Measurements from ENCODE around the gene DBNDD1. TPM values are rescaled to one million over a fixed set of nuclear protein-coding genes. Genes with fewer than 3 reads are reported as not detected.

Gene DBNDD1
- total and polyA plus RNA-seq, 2 experiments from 2014 or later, result 63.3 to 90.8 TPM

DNA sequence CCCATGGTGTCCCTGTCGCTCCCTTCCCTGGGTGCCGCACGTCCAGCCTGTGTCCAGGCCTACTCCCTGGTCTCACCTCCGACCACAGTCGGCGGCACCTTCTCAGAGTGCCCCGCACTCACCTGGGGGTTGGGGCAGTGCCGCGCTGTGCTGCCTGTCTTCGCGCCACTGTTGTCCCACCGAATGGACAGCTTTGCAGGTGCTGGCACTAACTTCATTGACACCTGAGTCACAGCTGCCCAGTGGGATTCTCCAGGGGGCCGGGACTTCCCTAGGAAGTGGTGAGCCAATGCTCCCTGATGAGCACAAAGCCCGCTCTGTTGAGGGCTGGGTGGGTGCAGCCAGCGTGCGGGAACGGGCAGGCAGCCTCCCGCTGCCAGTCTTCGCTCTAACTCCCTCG, 24.3 kb upstream of the DBNDD1 start (continued):
- TF ChIP-seq, protein P1, sequence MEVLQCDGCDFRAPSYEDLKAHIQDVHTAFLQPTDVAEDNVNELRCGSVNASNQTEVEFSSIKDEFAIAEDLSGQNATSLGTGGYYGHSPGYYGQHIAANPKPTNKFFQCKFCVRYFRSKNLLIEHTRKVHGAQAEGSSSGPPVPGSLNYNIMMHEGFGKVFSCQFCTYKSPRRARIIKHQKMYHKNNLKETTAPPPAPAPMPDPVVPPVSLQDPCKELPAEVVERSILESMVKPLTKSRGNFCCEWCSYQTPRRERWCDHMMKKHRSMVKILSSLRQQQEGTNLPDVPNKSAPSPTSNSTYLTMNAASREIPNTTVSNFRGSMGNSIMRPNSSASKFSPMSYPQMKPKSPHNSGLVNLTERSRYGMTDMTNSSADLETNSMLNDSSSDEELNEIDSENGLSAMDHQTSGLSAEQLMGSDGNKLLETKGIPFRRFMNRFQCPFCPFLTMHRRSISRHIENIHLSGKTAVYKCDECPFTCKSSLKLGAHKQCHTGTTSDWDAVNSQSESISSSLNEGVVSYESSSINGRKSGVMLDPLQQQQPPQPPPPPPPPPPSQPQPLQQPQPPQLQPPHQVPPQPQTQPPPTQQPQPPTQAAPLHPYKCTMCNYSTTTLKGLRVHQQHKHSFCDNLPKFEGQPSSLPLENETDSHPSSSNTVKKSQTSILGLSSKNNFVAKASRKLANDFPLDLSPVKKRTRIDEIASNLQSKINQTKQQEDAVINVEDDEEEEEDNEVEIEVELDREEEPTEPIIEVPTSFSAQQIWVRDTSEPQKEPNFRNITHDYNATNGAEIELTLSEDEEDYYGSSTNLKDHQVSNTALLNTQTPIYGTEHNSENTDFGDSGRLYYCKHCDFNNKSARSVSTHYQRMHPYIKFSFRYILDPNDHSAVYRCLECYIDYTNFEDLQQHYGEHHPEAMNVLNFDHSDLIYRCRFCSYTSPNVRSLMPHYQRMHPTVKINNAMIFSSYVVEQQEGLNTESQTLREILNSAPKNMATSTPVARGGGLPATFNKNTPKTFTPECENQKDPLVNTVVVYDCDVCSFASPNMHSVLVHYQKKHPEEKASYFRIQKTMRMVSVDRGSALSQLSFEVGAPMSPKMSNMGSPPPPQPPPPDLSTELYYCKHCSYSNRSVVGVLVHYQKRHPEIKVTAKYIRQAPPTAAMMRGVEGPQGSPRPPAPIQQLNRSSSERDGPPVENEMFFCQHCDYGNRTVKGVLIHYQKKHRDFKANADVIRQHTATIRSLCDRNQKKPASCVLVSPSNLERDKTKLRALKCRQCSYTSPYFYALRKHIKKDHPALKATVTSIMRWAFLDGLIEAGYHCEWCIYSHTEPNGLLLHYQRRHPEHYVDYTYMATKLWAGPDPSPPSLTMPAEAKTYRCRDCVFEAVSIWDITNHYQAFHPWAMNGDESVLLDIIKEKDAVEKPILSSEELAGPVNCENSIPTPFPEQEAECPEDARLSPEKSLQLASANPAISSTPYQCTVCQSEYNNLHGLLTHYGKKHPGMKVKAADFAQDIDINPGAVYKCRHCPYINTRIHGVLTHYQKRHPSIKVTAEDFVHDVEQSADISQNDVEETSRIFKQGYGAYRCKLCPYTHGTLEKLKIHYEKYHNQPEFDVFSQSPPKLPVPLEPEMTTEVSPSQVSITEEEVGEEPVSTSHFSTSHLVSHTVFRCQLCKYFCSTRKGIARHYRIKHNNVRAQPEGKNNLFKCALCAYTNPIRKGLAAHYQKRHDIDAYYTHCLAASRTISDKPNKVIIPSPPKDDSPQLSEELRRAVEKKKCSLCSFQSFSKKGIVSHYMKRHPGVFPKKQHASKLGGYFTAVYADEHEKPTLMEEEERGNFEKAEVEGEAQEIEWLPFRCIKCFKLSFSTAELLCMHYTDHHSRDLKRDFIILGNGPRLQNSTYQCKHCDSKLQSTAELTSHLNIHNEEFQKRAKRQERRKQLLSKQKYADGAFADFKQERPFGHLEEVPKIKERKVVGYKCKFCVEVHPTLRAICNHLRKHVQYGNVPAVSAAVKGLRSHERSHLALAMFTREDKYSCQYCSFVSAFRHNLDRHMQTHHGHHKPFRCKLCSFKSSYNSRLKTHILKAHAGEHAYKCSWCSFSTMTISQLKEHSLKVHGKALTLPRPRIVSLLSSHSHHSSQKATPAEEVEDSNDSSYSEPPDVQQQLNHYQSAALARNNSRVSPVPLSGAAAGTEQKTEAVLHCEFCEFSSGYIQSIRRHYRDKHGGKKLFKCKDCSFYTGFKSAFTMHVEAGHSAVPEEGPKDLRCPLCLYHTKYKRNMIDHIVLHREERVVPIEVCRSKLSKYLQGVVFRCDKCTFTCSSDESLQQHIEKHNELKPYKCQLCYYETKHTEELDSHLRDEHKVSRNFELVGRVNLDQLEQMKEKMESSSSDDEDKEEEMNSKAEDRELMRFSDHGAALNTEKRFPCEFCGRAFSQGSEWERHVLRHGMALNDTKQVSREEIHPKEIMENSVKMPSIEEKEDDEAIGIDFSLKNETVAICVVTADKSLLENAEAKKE (CRISPR knock-in tag; IDR thresholded peaks at IDR 0.05), result no peak
- no peak for TF ChIP-seq CREB1 (CRISPR knock-in tag; IDR thresholded peaks at IDR 0.05; ENCODE audit: low read depth)
- no peak for TF ChIP-seq NANOG (IDR thresholded peaks at IDR 0.05; ENCODE audit: borderline replicate concordance)
- no peak for TF ChIP-seq EZH2phosphoT487 (IDR thresholded peaks at IDR 0.05; ENCODE audit: unreplicated experiment)
- no peak for TF ChIP-seq STAT1 (IDR thresholded peaks at IDR 0.05; ENCODE audit: unreplicated experiment)

DNA sequence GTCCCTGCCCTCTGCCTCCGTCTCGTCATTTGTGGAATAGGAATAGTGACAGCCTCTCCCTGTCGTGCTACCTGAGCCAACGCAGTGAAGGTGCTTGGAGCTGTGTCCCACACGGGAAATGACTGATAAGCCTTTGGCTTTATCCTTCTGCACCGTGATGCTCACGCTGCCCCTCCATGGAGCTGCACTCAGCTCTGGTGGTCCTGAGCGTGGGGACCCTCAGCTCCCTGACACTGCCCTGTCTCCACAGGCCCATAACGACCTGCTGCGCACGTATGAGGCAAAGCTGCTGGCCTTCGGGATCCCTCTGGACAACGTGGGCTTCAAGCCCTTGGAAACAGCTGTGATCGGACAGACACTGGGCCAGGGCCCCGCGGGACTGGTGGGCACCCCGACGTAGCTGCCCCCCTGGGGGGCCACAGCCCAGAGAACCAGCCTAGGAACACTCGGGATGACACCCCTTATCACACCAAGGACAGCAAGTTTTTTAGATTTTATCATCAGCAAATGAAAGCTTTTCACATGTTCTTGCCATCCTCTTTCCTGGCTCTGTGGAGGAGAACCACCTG, 23.8 kb upstream of the DBNDD1 start:
- Histone ChIP-seq H3K9me2 (ENCODE audit: insufficient read depth) (no peaks in the 10 kb centered on the region), H3K27ac (ENCODE audit: low read depth) (no peak overlapping the region), H4K20me1 (replicated peaks; ENCODE audit: insufficient read depth) (no peaks in the 10 kb centered on the region), H3K4me1 (ENCODE audit: insufficient read depth) (no peaks in the 10 kb centered on the region; the same call in 1 of the 2 replicates), H3F3A (replicated peaks; ENCODE audit: low read depth) (peaks cover under 1% of the 10 kb centered on the region; the same call in 1 of the 2 replicates), H3K79me2 (replicated peaks; ENCODE audit: insufficient read depth) (no peaks in the 10 kb centered on the region), H3K36me3 (ENCODE audit: insufficient read depth) (no peaks in the 10 kb centered on the region), H3K4me2 (no peak overlapping the region), H3K4me3 (no peak overlapping the region), H3K27me3 (ENCODE audit: insufficient read depth) (no peaks in the 10 kb centered on the region), H2AFZ (no peak overlapping the region)
- Mint-ChIP-seq H3K27me3 (ENCODE audit: insufficient read depth, low read depth, poor library complexity) (peaks cover 15% of the 10 kb centered on the region), H3K9me3 (no peaks in the 10 kb centered on the region), H3K4me1 (peaks cover 4% of the 10 kb centered on the region; the same call in 1 of the 3 replicates), H3K36me3 (ENCODE audit: low read depth) (peaks cover 16% of the 10 kb centered on the region), H3K27ac (no peak overlapping the region), H3K4me3 (no peak overlapping the region)
- no peak for ATAC-seq
- no peak for DNase-seq (ENCODE audit: low spot score)
- TF ChIP-seq, protein P2, sequence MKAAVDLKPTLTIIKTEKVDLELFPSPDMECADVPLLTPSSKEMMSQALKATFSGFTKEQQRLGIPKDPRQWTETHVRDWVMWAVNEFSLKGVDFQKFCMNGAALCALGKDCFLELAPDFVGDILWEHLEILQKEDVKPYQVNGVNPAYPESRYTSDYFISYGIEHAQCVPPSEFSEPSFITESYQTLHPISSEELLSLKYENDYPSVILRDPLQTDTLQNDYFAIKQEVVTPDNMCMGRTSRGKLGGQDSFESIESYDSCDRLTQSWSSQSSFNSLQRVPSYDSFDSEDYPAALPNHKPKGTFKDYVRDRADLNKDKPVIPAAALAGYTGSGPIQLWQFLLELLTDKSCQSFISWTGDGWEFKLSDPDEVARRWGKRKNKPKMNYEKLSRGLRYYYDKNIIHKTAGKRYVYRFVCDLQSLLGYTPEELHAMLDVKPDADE (IDR thresholded peaks at IDR 0.05), result no peak
- TF ChIP-seq, protein P1 (CRISPR knock-in tag; IDR thresholded peaks at IDR 0.05), result no peak
- no peak for TF ChIP-seq EZH2phosphoT487 (IDR thresholded peaks at IDR 0.05; ENCODE audit: unreplicated experiment)
- TF ChIP-seq STAT1 (IDR thresholded peaks at IDR 0.05; ENCODE audit: unreplicated experiment), result no peak
- TF ChIP-seq CREB1 (CRISPR knock-in tag; IDR thresholded peaks at IDR 0.05; ENCODE audit: low read depth), result no peak
- TF ChIP-seq NANOG (IDR thresholded peaks at IDR 0.05; ENCODE audit: borderline replicate concordance), result no peak
- TF ChIP-seq EZH2 (IDR thresholded peaks at IDR 0.05; ENCODE audit: low read depth, unreplicated experiment), result no peak
